ENCODE measurements around the gene NF1. TPM values are rescaled to one million over a fixed set of nuclear protein-coding genes. Genes with fewer than 3 reads are reported as not detected.

NF1 gene
- total and polyA plus RNA-seq, 2 donors (not counting 1 experiment from before 2014, with no cell fraction given) = 10.8 to 27.7 TPM

DNA sequence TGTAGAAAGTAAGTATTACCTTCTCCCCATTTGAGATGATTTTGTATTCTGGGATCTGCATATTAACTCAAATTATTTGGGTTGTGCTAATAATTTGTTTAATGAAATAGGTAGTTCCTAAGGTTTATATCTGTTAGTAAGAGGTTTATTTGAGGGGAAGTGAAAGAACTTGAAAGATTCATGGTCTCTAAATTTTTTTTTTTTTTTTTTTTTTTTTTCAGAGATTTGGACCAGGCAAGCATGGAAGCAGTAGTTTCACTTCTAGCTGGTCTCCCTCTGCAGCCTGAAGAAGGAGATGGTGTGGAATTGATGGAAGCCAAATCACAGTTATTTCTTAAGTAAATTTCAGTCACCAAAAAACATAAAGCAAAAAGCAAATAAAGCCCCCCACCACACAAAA, 137.1 kb downstream of the NF1 start:
- H3K4me3 ChIP-seq (ENCODE audit: control extremely low read depth in 1 of 5, extremely low read depth in 1 of 5, insufficient read depth in 1 of 5, low read depth in 2 of 5, low read length in 4 of 5) = no peak overlapping the region
- ChIA-PET POLR2A (no interaction called here), CTCF (interaction anchor here (1.0 kb wide), 1 partner anchor 17 kb away, joined by 3 read pairs; no protein-coding TSS in a partner anchor)
- ATAC-seq (ENCODE audit: low read depth) = no peak
- peak overlapping the region; percentile 18 for H3K4me3 Mint-ChIP-seq
- TF ChIP-seq, protein P1, sequence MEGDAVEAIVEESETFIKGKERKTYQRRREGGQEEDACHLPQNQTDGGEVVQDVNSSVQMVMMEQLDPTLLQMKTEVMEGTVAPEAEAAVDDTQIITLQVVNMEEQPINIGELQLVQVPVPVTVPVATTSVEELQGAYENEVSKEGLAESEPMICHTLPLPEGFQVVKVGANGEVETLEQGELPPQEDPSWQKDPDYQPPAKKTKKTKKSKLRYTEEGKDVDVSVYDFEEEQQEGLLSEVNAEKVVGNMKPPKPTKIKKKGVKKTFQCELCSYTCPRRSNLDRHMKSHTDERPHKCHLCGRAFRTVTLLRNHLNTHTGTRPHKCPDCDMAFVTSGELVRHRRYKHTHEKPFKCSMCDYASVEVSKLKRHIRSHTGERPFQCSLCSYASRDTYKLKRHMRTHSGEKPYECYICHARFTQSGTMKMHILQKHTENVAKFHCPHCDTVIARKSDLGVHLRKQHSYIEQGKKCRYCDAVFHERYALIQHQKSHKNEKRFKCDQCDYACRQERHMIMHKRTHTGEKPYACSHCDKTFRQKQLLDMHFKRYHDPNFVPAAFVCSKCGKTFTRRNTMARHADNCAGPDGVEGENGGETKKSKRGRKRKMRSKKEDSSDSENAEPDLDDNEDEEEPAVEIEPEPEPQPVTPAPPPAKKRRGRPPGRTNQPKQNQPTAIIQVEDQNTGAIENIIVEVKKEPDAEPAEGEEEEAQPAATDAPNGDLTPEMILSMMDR (IDR thresholded peaks at IDR 0.05) = no peak
- TF ChIP-seq EZH2 (IDR thresholded peaks at IDR 0.05; ENCODE audit: borderline replicate concordance, insufficient read depth, low read depth, low read length, poor library complexity, severe bottlenecking) = no peak
- intact Hi-C loops (cut with micrococcal nuclease) = no loop called here
- H4K20me1 ChIP-seq (ENCODE audit: control insufficient read depth, insufficient read depth, low read length, poor library complexity, severe bottlenecking) = no peaks in the 10 kb centered on the region
- H3K9me3 ChIP-seq (ENCODE audit: control extremely low read depth in 1 of 3, control insufficient read depth in 2 of 3, insufficient read depth in 1 of 3, low read length in 2 of 3) = no peaks in the 10 kb centered on the region
- no peaks in the 10 kb centered on the region for H3K27me3 Mint-ChIP-seq
- peaks cover 12% of the 10 kb centered on the region for H3K4me1 Mint-ChIP-seq
- H3K79me2 ChIP-seq (ENCODE audit: control insufficient read depth, insufficient read depth, low read length) = no peaks in the 10 kb centered on the region
- H3K9ac ChIP-seq (ENCODE audit: low read length) = no peak overlapping the region
- H2AFZ ChIP-seq (ENCODE audit: insufficient read depth, low read depth, low read length, poor library complexity, severe bottlenecking) = no peak overlapping the region
- H3K9me3 Mint-ChIP-seq (ENCODE audit: insufficient read depth) = no peaks in the 10 kb centered on the region
- no peak overlapping the region for H3K27ac ChIP-seq (ENCODE audit: low read length in 2 of 2)
- H3K27ac Mint-ChIP-seq = no peak overlapping the region
- H3K27me3 ChIP-seq (replicated peaks in 1 of 4; ENCODE audit: control extremely low read depth in 1 of 4, control insufficient read depth in 3 of 4, insufficient read depth in 4 of 4, low read length in 3 of 4) = no peaks in the 10 kb centered on the region
- H3K4me2 ChIP-seq (replicated peaks; ENCODE audit: low read depth, low read length, poor library complexity, severe bottlenecking) = no peak overlapping the region
- peak; percentile 17 for DNase-seq
- peaks cover 10 to 16% of the 10 kb centered on the region in 2 donors for H3K4me1 ChIP-seq (ENCODE audit: control insufficient read depth in 2 of 2, insufficient read depth in 2 of 2, low read length in 2 of 2)
- H3K36me3 ChIP-seq (replicated peaks in 1 of 2; ENCODE audit: control extremely low read depth in 1 of 2, control insufficient read depth in 1 of 2, extremely low read depth in 1 of 2, insufficient read depth in 2 of 2, low read length in 1 of 2) = peaks cover 0 to 3% of the 10 kb centered on the region in 2 experiments

DNA sequence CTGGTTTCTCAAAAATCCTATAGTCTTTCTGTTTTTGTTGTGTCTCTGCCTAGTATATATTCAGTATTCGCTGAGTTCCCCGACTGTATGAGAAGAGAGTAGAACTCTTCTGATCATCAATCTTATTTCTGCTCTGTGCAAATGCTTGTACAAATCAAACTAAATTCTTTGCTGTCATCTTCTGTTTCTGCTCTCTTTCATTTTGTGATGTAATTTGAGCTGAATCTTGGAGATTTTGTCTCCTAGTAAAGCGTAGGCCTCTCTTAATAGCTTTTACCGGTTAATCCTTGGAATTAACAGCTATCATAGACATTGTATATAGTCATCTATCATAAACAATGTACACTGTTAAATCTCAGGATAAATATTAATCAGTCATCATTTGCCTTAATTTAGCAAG, 140.3 kb downstream of the NF1 start:
- Mint-ChIP-seq H3K9me3 (ENCODE audit: insufficient read depth) (no peaks in the 10 kb centered on the region), H3K27me3 (no peaks in the 10 kb centered on the region), H3K4me3 (no peak overlapping the region), H3K27ac (no peak overlapping the region), H3K4me1 (peaks cover 12% of the 10 kb centered on the region)
- Histone ChIP-seq H3K9me3 (ENCODE audit: control extremely low read depth in 1 of 3, control insufficient read depth in 2 of 3, insufficient read depth in 1 of 3, low read length in 2 of 3) (no peaks in the 10 kb centered on the region), H3K9ac (ENCODE audit: low read length) (no peak overlapping the region), H3K36me3 (replicated peaks in 1 of 2; ENCODE audit: control extremely low read depth in 1 of 2, control insufficient read depth in 1 of 2, extremely low read depth in 1 of 2, insufficient read depth in 2 of 2, low read length in 1 of 2) (peaks cover 0 to 3% of the 10 kb centered on the region in 2 experiments), H4K20me1 (ENCODE audit: control insufficient read depth, insufficient read depth, low read length, poor library complexity, severe bottlenecking) (no peaks in the 10 kb centered on the region), H3K4me1 (ENCODE audit: control insufficient read depth in 2 of 2, insufficient read depth in 2 of 2, low read length in 2 of 2) (peaks cover 10 to 16% of the 10 kb centered on the region in 2 donors), H3K27me3 (replicated peaks in 1 of 4; ENCODE audit: control extremely low read depth in 1 of 4, control insufficient read depth in 3 of 4, insufficient read depth in 4 of 4, low read length in 3 of 4) (no peaks in the 10 kb centered on the region), H3K4me2 (replicated peaks; ENCODE audit: low read depth, low read length, poor library complexity, severe bottlenecking) (no peak overlapping the region), H2AFZ (ENCODE audit: insufficient read depth, low read depth, low read length, poor library complexity, severe bottlenecking) (no peak overlapping the region), H3K4me3 (ENCODE audit: control extremely low read depth in 1 of 5, extremely low read depth in 1 of 5, insufficient read depth in 1 of 5, low read depth in 2 of 5, low read length in 4 of 5) (no peak overlapping the region), H3K79me2 (ENCODE audit: control insufficient read depth, insufficient read depth, low read length) (no peaks in the 10 kb centered on the region), H3K27ac (ENCODE audit: low read length in 2 of 2) (no peak overlapping the region)
- TF ChIP-seq EZH2 (IDR thresholded peaks at IDR 0.05; ENCODE audit: borderline replicate concordance, insufficient read depth, low read depth, low read length, poor library complexity, severe bottlenecking) = no peak
- TF ChIP-seq, protein P1 (IDR thresholded peaks at IDR 0.05) = no peak
- DNase-seq (no peak), ATAC-seq (ENCODE audit: low read depth) (no peak)
- ChIA-PET POLR2A (no interaction called here), CTCF (interaction anchor here (0.5 to 0.9 kb wide), 3 partner anchors 15 to 1418 kb away, joined by 3 to 4 read pairs (median 3); no protein-coding TSS in a partner anchor)
- intact Hi-C loops (cut with micrococcal nuclease) = no loop called here
- no CpG with 5 or more reads among the region's 4 CpGs for WGBS (ENCODE audit: insufficient coverage)
